GM18517 (cell line): ENCODE results near the gene AGGF1.
"Not testable (repeated sequence)": the region's sequence is repeated elsewhere in the genome, so short reads cannot be mapped to it uniquely, and the experiment has no call there.

ENCODE experiments used
- ATAC-seq: cut with Tn5 transposase; IDR thresholded peaks from one replicate; pipeline ENCODE4 v1.9.1; 2021; ENCODE audit warnings: mild to moderate bottlenecking, moderate library complexity; ENCODE audit not compliant: unreplicated experiment

The AGGF1 gene, protein sequence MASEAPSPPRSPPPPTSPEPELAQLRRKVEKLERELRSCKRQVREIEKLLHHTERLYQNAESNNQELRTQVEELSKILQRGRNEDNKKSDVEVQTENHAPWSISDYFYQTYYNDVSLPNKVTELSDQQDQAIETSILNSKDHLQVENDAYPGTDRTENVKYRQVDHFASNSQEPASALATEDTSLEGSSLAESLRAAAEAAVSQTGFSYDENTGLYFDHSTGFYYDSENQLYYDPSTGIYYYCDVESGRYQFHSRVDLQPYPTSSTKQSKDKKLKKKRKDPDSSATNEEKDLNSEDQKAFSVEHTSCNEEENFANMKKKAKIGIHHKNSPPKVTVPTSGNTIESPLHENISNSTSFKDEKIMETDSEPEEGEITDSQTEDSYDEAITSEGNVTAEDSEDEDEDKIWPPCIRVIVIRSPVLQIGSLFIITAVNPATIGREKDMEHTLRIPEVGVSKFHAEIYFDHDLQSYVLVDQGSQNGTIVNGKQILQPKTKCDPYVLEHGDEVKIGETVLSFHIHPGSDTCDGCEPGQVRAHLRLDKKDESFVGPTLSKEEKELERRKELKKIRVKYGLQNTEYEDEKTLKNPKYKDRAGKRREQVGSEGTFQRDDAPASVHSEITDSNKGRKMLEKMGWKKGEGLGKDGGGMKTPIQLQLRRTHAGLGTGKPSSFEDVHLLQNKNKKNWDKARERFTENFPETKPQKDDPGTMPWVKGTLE

DNA sequence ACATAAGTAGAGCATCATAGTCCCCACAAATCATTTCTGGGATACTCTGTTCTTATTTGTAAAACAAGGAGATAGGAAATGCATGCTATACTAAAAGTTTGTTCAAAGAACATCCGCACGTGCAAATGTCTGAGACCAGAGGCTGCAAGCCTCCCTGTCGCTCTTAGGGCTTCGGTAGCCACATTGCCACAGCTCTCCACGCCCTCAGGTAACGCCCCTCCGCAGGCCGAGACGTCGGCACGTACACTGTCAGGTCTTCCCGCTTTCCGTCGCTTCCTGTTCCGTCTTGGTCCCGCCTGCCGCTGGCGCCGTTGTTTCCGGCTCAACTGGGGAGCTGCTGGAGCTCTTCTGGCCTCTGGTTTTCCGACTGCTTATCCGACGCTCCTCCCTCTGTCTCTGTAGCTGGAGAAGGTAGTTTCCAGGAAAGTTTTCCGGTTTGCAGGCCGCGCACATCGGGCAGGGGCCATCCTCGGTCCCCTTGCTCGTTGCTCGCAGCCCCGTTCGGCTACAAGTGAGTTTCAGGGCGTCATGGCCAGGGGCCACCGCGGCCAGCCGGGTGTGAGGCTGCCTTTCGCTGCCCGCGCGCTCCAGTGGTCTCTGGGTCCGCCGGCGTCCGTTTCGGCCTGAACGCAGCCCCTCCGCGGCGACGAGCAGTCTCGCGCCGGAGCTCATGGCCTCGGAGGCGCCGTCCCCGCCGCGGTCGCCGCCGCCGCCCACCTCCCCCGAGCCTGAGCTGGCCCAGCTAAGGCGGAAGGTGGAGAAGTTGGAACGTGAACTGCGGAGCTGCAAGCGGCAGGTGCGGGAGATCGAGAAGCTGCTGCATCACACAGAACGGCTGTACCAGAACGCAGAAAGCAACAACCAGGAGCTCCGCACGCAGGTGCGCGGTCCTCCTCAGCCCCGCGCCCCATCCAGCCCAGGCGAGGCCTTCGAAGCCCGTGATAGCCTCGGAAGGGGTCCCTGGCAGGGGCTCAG lies at the start of gene AGGF1:
Gene AGGF1, plus strand, starts transcription at position 308 of the 975 bp plus-strand sequence. Its CDS starts 363 bp downstream, at position 671.
- ATAC-seq: peak; percentile 97

DNA sequence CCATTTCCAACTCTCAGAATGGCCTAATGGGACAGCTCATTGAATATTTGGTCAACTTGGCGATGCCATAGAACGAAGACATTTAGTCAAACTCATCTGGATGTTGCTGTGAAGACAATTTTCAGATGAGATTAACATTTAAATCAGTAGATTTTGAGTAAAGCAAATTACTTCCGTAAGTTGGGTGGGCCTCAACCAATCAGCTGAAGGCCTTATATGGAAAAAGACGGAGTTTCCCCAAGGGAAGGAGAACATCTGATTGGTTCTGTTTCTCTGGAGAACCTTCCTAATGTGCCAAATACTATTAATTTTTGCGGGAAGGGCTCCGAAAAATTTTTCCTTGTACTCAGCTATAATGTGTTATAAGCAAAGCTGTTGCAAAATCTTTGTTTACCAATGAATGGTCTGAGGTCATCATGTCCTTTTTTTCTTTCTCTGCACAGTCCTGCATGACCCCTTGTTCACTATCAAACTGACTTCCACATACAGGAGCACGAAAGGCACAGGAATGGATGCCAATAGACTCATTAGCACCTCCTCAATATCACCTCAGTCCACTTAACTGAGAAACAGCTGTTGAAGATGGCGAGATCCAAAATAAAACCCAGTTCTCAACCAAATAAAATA lies 49.6 kb upstream of the AGGF1 start:
- ATAC-seq: no peak

DNA sequence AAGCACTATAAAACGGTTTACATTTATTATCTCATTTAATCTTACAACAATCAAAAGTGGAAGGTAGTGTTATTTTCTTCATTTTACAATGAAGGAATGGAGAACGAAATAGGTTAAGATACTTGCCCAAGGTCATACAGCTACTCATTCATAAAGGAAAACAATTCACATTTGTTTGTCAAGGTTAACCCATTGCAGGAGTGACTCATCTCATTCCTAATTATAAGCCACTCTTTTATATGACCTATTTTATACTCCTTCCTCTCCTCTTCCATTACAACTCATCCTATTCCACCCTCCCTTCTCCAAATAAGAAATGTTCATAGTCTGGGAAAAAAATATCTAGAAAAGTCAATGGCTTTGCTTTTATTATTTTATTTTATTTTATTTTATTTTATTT lies 47.8 kb upstream of the AGGF1 start:
- ATAC-seq: no peak

DNA sequence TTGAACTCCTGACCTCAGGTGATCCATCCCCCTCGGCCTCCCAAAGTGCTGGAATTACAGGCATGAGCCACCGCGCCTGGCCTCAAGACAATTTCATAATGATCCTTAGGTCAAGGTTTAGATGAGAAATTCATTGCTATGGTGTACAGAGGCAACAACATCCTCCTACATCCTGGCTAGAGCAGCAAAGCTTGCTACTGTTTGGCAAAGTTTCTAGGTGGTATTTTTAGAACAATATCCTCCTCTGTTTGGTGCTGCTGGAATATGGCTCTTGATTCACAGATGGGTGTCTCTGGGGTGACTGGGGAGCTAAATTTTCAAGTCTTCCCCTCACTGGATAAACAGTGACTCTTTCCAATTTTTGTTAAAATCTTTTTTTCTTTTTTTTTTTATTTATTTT lies 46.7 kb upstream of the AGGF1 start:
- ATAC-seq: no peak

DNA sequence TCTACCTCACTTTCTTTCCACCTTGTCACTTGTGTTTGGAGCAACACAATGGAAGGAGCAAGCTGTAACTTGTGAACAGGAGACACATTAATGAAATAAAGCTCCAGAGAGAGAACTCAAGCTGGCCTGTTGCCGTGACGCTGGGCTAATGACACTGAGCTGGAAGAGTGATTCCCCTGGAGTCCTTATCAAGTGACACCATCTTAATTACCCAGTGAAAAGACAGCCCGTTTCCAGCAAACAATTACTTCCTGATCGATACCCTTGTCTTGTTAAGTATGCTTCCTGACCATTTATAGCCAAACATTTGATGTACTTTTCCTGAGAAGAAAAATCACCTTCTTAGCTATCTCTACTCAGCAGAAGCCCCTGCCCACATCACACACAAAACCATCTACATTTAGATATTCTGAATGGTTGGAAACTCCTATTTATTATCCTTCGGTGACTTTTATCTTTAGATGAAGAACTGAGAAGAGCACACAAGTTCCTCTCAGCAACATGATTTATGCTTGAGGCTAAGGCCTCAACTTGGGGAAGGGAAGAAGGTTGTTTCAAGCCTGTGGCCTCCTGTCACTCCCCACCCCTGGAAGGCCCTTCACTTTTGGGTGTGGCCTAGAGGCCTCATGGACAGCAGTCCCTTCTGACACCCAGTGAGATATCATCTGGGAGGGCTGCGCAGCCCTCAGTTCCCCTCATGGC lies 43.2 kb upstream of the AGGF1 start:
- no peak for ATAC-seq

DNA sequence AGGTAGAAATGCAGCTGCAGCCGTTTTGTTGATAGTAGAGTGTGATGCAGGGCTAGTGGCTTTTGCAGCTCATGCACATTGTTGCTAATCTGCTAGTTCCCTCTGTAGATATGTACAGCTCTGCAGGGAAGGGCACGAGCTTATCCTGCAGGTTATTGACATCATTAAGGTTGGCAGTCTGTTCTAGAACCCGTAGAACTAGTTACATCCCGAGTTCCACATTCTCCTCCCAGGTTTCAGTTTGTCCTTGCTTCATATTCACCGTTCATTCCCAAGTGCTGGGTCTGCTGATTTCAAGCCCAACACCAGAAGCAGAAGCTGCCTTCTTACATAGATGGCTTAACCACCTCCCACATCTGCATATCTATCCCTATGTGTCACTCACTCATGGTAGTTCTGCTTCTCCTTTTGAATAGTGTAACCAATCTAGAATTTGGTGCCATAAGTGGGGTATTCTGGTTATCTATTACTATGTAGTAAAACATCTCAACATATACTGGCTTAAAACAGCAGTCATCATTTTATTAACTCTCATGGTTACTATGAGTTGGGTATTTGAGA lies 39.2 kb upstream of the AGGF1 start:
- ATAC-seq: no peak

DNA sequence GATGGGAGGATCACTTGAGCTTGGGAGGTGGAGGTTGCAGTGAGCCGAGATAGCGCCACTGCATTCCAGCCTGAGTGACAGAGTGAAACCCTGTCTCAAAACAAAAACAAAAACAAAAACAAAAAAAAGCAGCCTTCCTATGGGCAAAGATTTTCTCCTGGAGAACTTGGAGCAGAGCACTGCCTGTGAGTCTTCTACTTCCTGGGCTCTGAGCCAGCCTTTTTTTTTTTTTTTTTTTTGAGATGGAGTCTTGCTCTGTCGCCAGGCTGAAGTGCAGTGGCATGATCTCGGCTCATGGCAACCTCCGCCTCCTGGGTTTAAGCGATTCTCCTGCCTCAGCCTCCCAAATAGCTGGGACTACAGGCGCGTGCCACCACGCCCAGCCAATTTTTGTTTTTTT lies 36.8 kb upstream of the AGGF1 start:
- not testable (repeated sequence) for ATAC-seq

DNA sequence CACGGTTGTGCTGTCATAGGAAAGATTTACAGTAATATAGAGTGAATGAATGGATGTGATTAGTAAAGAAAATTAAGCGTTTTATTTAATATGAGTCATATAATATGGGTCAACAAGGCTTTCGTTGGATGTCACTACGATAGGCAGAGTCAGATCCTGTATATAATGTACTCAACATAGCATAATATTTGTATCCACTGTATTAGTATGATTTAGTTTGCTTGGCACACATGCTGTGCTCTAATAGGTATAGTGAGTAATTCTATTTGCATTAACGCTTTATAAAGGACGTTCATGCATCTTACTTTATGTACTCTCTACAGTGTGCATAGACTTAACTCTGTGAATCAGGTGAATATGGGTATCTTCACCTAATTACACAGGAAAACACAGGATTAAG lies 35.9 kb upstream of the AGGF1 start:
- no peak for ATAC-seq

DNA sequence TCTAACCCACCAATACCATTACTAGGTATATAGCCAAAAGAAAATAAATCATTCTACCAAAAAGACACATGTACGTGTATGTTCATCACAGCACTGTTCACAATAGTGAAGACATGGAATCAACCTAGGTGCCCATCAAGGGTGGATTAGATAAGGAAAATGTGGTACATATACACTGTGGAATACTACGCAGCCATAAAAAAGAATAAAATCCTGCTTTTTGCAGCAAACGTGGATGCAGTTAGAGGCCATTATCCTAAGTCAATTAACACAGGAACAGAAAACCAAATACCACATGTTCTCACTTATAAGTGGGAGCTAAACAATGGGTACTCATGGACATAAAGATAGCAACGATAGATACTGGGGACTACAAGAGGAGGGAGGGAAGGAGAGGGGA lies 32.0 kb upstream of the AGGF1 start:
- not testable (repeated sequence) for ATAC-seq

DNA sequence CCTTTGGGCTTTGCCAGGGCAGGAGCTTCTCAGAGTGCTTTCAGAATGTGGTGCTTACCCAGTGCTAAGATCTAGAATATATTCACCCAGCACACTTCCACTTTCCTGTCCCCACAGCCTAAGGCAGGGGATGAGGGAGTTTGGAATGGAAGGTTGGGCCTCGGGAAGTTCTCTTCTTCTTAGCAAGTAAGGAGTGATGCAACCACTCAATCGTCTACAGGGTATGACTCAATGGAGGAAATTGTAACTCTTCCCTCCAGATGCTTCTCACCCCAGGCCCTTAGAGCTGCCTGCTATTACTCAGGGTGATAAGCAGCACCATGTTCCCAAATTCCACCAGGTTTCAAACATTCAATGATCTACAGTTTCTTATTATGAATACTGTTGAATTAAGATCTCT lies 30.8 kb upstream of the AGGF1 start:
- ATAC-seq: no peak

DNA sequence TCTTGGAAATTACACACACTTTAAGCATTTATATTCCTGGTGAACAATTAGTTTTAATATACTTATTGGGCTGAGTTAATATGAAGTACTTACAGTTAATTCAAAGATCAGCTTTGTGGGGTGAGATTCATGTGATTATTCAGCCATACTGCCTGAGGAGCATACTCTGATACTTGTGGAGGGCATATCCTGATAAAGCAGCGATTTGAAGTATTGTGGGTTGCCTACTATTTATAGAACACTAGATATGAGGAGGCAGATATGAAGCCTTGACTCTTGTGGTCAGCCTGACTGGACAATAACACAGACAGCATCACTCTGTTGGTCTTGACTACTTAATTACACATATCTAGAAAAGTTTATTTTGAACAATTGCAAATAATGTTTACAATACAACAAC lies 27.0 kb upstream of the AGGF1 start:
- ATAC-seq: no peak

DNA sequence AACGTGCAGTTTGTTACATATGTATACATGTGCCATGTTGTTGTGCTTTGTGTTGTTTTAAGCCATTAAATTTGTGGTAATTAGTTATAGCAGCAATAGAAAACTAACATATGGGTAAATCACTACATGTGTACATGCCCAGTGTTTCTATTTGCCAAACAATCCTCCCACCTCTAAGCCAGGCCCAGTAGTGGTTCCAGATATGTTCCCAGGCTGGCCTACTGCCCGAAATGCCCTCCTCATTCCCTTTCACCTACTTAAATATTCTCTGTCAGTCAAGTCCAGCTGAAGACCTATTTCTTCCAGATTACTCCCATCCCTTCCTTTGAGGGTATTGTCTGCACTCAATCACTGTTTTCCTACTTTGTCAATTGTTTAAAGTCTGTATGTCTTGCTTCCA lies 24.1 kb upstream of the AGGF1 start:
- ATAC-seq: no peak

DNA sequence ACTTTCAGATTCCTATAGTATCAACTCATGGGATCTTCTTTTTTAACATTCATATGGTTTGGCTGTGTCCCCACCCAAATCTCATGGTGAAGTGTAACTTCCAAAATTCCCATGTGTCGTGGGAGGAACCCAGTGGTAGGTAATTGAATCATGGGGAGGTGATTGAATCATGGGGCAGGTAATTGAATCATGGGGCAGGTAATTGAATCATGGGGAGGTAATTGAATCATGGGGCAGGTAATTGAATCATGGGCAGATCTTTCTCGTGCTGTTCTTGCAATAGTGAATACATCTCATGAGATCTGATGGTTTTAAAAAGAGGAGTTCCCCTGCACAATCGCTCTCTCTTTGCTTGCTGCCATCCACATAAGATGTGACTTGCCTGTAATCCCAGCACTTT lies 21.8 kb upstream of the AGGF1 start:
- ATAC-seq: no peak

DNA sequence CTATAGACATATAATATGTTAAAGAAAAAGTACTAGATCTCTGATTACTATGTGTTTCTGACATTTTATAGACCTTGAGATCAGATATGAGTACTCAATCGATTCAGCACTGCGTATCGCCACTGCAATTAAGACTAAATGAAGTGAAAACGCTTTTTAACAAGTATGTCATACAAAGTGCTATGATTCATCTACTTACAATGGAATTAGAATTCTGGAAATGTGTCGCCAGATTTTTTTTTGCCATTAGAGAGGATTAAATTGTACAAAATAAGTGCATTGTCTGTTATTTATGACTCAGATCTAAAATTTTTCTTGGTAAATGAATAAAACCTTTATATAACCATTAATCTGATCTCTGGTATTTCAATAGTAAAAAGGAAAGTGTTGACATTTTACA lies 20.0 kb upstream of the AGGF1 start:
- no peak for ATAC-seq

DNA sequence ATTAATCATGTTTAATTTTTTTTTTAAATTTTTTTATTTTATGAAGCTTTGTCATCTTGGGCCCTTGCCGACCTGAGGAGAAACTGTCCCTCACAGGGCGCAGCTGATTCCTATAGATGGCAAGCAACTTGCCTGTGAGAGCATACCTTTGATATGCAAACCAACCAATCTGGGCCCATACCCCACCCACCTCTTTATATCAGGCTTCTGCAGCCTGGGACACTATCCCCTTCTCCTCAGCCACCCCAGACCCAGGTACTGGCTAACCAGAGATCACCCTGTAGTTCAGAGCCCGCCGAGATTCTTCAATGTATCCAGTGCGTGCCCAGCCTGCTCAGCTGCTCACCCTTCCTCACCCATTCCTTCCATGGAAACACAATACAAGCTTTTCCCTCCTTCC lies 18.7 kb upstream of the AGGF1 start:
- no peak for ATAC-seq

DNA sequence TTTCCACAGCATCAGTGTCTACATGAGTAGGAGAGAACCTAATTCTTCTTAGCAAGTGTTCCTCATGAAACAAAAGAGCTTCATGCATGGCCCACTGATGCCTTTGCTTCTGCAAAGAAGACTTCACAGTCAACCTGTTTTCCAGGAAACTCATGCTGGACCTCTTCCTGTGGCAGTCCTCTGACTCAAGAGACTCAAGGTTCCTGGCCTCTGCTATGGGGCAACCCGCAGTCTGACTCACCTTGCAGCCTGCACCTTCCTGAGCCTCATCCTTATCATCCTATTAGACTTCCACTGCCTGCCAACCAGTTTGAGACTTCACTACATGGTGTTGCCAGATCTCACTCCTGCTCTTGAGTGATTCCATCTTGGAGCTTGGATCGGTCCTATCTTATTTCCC lies 17.6 kb upstream of the AGGF1 start:
- ATAC-seq: no peak

DNA sequence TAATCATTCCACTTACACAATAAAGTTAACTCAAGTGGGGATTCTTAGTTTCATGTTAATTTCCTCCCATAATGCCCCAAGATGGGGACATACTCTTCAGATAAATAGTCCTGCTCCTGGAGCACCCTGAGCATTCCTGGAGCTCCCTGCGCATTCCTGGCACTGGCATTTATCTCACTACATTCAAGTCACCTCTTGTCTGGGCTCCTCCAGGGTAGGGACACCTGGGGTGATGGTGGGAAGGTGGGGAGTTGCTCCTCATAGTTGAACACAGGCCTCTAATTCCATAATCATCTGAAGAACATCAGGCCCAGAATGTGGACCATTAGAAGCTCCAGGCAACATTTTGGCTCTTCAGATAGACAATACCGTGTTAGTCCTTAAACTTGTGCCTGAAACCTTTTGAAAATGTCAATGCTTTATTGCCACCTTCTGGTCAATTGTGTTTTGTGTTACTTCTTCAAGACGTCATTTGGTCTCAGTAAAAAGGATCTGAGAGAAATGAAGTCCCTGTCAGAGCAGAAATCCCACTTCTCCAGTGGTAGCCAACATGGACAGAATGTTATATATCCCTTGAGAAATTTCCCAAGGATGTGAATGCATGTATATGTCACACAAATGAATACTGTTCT lies 14.2 kb upstream of the AGGF1 start:
- ATAC-seq: no peak

DNA sequence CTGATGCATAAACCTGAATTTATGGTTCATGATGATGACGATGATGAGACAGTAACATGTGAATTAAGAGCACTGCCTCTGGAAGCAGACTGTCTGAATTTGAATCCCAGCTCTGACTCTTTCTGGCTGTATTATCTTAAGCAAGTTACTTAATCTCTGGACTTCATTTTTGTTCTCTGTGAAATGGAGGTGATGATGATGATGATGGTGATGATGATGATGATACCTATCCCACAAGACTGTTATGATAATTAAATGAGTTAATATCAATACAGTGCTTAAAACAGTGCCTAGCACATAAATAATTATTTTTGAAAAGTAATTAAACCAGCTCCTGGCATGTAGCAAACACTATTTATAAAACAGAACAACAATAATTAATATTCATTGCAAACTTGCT lies 13.2 kb upstream of the AGGF1 start:
- ATAC-seq: no peak

DNA sequence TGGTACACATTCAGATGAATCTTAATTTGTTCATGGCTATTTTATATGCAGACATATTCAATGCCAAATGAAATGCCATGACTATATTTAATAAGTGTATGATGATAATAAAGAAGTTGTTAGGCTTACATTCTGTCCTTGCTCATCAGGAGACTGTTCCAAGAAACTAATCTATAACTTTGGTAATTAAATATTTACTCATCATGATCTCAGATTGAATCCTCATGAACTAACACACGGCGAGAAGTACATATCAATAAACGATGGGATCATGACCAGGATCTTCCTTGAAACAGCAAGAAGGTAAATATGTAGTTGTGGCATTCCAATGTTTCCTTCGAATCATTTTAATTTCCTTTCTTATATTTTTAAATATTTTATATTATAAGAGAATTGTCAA lies 12.5 kb upstream of the AGGF1 start:
- no peak for ATAC-seq
